Neural progenitor cell (in vitro differentiated cells): ENCODE measurements around the gene AKNAD1. TPM values are rescaled to one million over a fixed set of nuclear protein-coding genes. Genes with fewer than 3 reads are reported as not detected.

ENCODE experiments used
- DNase-seq: peaks from one replicate; pipeline ENCODE4 v3.0.0-alpha.2; 2016; ENCODE audit warnings: low spot score
- H2AFZ ChIP-seq: fragments of 200-600 bp; sonication (generic); replicated peaks from 2 replicates; pipeline ENCODE4 v1.6.1; 2016; ENCODE audit warnings: antibody characterized with exemption
- H3F3A ChIP-seq: fragments of 200-600 bp; sonication (generic); 2 replicates; pipeline ENCODE4 v1.6.1; 2016; ENCODE audit warnings: antibody characterized with exemption, low read depth
- H3K27ac ChIP-seq: fragments of 200-600 bp; sonication (generic); 2 replicates; pipeline ENCODE4 v1.5.1; 2016; ENCODE audit warnings: mild to moderate bottlenecking
- H3K27me3 ChIP-seq: fragments of 200-600 bp; sonication (generic); 2 replicates; pipeline ENCODE4 v1.6.1; 2016; ENCODE audit warnings: mild to moderate bottlenecking, moderate library complexity
- H3K36me3 ChIP-seq: fragments of 200-600 bp; sonication (generic); 2 replicates; pipeline ENCODE4 v1.5.1; 2016
- H3K4me1 ChIP-seq: fragments of 200-600 bp; sonication (generic); 2 replicates; pipeline ENCODE4 v1.6.1; 2016; ENCODE audit warnings: mixed run types
- H3K4me2 ChIP-seq: fragments of 200-600 bp; sonication (generic); 2 replicates; pipeline ENCODE4 v1.6.1; 2016
- H3K4me3 ChIP-seq: fragments of 200-600 bp; sonication (generic); 2 replicates; pipeline ENCODE4 v1.5.1; 2016
- H3K79me2 ChIP-seq: fragments of 200-600 bp; sonication (generic); 2 replicates; pipeline ENCODE4 v1.6.1; 2016; ENCODE audit warnings: low read depth
- H3K9ac ChIP-seq: fragments of 200-600 bp; sonication (generic); 2 replicates; pipeline ENCODE4 v1.6.1; 2016
- H3K9me3 ChIP-seq: fragments of 200-600 bp; sonication (generic); 2 replicates; pipeline ENCODE4 v1.5.1; 2016; ENCODE audit warnings: low read depth
- H4K20me1 ChIP-seq: fragments of 200-600 bp; sonication (generic); 2 replicates; pipeline ENCODE4 v1.6.1; 2016; ENCODE audit warnings: low read depth
- H3K27ac Mint-ChIP-seq: 3 replicates; pipeline ENCODE4 v1.8.0; 2021; ENCODE audit warnings: mixed read lengths
- H3K27me3 Mint-ChIP-seq: 2 replicates; pipeline ENCODE4 v1.8.0; 2022; ENCODE audit warnings: low read depth, mild to moderate bottlenecking, inconsistent platforms, moderate library complexity, mixed read lengths; ENCODE audit not compliant: insufficient read depth
- H3K36me3 Mint-ChIP-seq: 3 replicates; pipeline ENCODE4 v1.8.0; 2021; ENCODE audit warnings: mixed read lengths
- H3K4me1 Mint-ChIP-seq: 3 replicates; pipeline ENCODE4 v1.8.0; 2021; ENCODE audit warnings: mixed read lengths
- H3K4me3 Mint-ChIP-seq: 3 replicates; pipeline ENCODE4 v1.8.0; 2021; ENCODE audit warnings: mild to moderate bottlenecking, moderate library complexity, mixed read lengths
- H3K9me3 Mint-ChIP-seq: 3 replicates; pipeline ENCODE4 v1.8.0; 2020; ENCODE audit warnings: mixed read lengths
- CTCF ChIP-seq: fragments of 200-600 bp; sonication (generic); IDR thresholded peaks from 2 replicates; pipeline ENCODE4 v1.5.1; 2017; ENCODE audit warnings: antibody characterized with exemption, mild to moderate bottlenecking
- EZH2 ChIP-seq: fragments of 200-600 bp; sonication (generic); IDR thresholded peaks from 2 replicates; pipeline ENCODE4 v1.6.1; 2017; ENCODE audit warnings: antibody characterized with exemption, mild to moderate bottlenecking, moderate library complexity
- EZH2phosphoT487 ChIP-seq: fragments of 200-600 bp; sonication (generic); IDR thresholded peaks from 2 replicates; pipeline ENCODE4 v1.6.1; 2017; ENCODE audit warnings: antibody characterized with exemption
- total RNA-seq: library from RNA; depleted of rRNA; stranded (reverse); fragments of >200 nt; gene quantifications from 2 replicates; pipeline ENCODE4 v1.2.3, GENCODE V29; 2015; ENCODE audit warnings: low replicate concordance

Gene AKNAD1
- total RNA-seq, 1 donor from 2014 or later: not detected

- Mint-ChIP-seq H3K4me3 (no peak overlapping the region), H3K4me1 (peaks cover 9% of the 10 kb centered on the region), H3K27me3 (peaks cover 3% of the 10 kb centered on the region), H3K9me3 (no peaks in the 10 kb centered on the region), H3K27ac (no peak overlapping the region), H3K36me3 (no peaks in the 10 kb centered on the region)
- Histone ChIP-seq H3K9ac (no peak overlapping the region), H3K79me2 (no peaks in the 10 kb centered on the region), H2AFZ (no peak overlapping the region), H3K4me3 (no peak overlapping the region), H3K27ac (no peak overlapping the region), H4K20me1 (no peaks in the 10 kb centered on the region), H3K27me3 (no peaks in the 10 kb centered on the region), H3K9me3 (no peaks in the 10 kb centered on the region), H3K4me2 (no peak overlapping the region), H3K36me3 (no peaks in the 10 kb centered on the region), H3F3A (no peaks in the 10 kb centered on the region), H3K4me1 (no peaks in the 10 kb centered on the region)
- DNase-seq: no peak
- TF ChIP-seq CTCF: no peak
- no peak for TF ChIP-seq EZH2
- no peak for TF ChIP-seq EZH2phosphoT487
These were observed 4.5 kb downstream of the AKNAD1 start for GRCh38 chr1:108852221-108852975.

DNA sequence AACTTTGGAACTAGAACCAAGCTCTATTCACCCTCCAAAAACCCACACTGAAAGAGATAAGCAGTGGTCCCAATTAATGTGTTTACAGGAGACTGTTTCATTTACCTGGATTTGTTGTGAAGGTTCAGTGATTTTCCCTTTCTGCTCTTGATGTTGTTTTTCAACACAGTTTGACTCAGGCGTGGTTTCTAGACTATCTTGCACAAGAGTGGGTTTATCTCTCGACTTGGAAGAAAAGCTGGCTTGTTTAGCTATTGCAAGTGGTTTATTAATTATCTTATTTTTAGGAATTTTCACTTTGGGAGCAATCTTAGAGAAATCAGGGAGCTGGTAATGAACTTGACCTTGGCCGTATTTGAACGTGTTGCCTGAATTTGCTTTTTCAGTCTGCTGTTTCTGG is 5.3 kb downstream of the AKNAD1 start:
- H2AFZ ChIP-seq: no peak overlapping the region
- TF ChIP-seq EZH2 (no peak), CTCF (no peak), EZH2phosphoT487 (no peak)
- Mint-ChIP-seq H3K9me3 (no peaks in the 10 kb centered on the region), H3K4me1 (peaks cover 9% of the 10 kb centered on the region), H3K27me3 (peaks cover 3% of the 10 kb centered on the region), H3K27ac (no peak overlapping the region), H3K4me3 (no peak overlapping the region), H3K36me3 (no peaks in the 10 kb centered on the region)
- H3K4me3 ChIP-seq: no peak overlapping the region
- no peak overlapping the region for H3K9ac ChIP-seq
- H3K4me1 ChIP-seq: no peaks in the 10 kb centered on the region
- no peaks in the 10 kb centered on the region for H3F3A ChIP-seq
- H3K79me2 ChIP-seq: no peaks in the 10 kb centered on the region
- no peak for DNase-seq
- H3K4me2 ChIP-seq: no peak overlapping the region
- H3K9me3 ChIP-seq: no peaks in the 10 kb centered on the region
- no peaks in the 10 kb centered on the region for H3K36me3 ChIP-seq
- no peak overlapping the region for H3K27ac ChIP-seq
- H3K27me3 ChIP-seq: no peaks in the 10 kb centered on the region
- no peaks in the 10 kb centered on the region for H4K20me1 ChIP-seq

GRCh38 chr1:108850929-108851328 is 6.0 kb downstream of the AKNAD1 start:
- H3K4me1 ChIP-seq: no peaks in the 10 kb centered on the region
- H3K9ac ChIP-seq: no peak overlapping the region
- no peak overlapping the region for H3K4me3 ChIP-seq
- Mint-ChIP-seq H3K9me3 (no peaks in the 10 kb centered on the region), H3K4me1 (peaks cover 9% of the 10 kb centered on the region), H3K4me3 (no peak overlapping the region), H3K27ac (no peak overlapping the region), H3K36me3 (no peaks in the 10 kb centered on the region), H3K27me3 (peaks cover 3% of the 10 kb centered on the region)
- H3K79me2 ChIP-seq: no peaks in the 10 kb centered on the region
- H3K9me3 ChIP-seq: no peaks in the 10 kb centered on the region
- H3K36me3 ChIP-seq: no peaks in the 10 kb centered on the region
- TF ChIP-seq CTCF: no peak
- no peak for TF ChIP-seq EZH2
- no peak for TF ChIP-seq EZH2phosphoT487
- no peak overlapping the region for H2AFZ ChIP-seq
- H3K4me2 ChIP-seq: no peak overlapping the region
- no peaks in the 10 kb centered on the region for H4K20me1 ChIP-seq
- H3K27me3 ChIP-seq: no peaks in the 10 kb centered on the region
- H3F3A ChIP-seq: no peaks in the 10 kb centered on the region
- no peak for DNase-seq
- H3K27ac ChIP-seq: no peak overlapping the region
